ENCODE results near the gene NUDT22. TPM values are rescaled to one million over a fixed set of nuclear protein-coding genes. Genes with fewer than 3 reads are reported as not detected.

Gene NUDT22
- total and polyA plus RNA-seq, 2 experiments from 2014 or later: 33.9 to 67.0 TPM

GRCh38 chr11:64234647-64235379, 8.7 kb downstream of the NUDT22 start:
- Histone ChIP-seq H4K20me1 (replicated peaks; ENCODE audit: insufficient read depth) (no peaks in the 10 kb centered on the region), H3K27me3 (ENCODE audit: insufficient read depth) (peaks cover 23% of the 10 kb centered on the region; the same call in 1 of the 2 replicates), H3K27ac (ENCODE audit: low read depth) (no peak overlapping the region), H3K36me3 (ENCODE audit: insufficient read depth) (no peaks in the 10 kb centered on the region), H3F3A (replicated peaks; ENCODE audit: low read depth) (peaks cover 21% of the 10 kb centered on the region), H3K4me2 (peak overlapping the region; percentile 92), H3K9me2 (ENCODE audit: insufficient read depth) (no peaks in the 10 kb centered on the region), H3K79me2 (replicated peaks; ENCODE audit: insufficient read depth) (peaks cover 4% of the 10 kb centered on the region; the same call in 1 of the 2 replicates), H2AFZ (peak overlapping the region; percentile 63), H3K4me3 (peak overlapping the region; percentile 77), H3K4me1 (ENCODE audit: insufficient read depth) (peaks cover 17% of the 10 kb centered on the region; the same call in 1 of the 2 replicates)
- H3K36me3 Mint-ChIP-seq (ENCODE audit: low read depth): peaks cover 11% of the 10 kb centered on the region
- ATAC-seq (peak; percentile 19), DNase-seq (ENCODE audit: low spot score) (peak; percentile 70)
- H3K4me1 Mint-ChIP-seq: peaks cover 21% of the 10 kb centered on the region
- H3K27me3 Mint-ChIP-seq (ENCODE audit: insufficient read depth, low read depth, poor library complexity): peaks cover 27% of the 10 kb centered on the region
- H3K4me3 Mint-ChIP-seq: peak overlapping the region; percentile 83
- TF ChIP-seq ZNF331 (CRISPR knock-in tag; IDR thresholded peaks at IDR 0.05; ENCODE audit: low read depth): no peak
- TF ChIP-seq POLR2AphosphoS5 (IDR thresholded peaks at IDR 0.05; ENCODE audit: low read depth): peak; percentile 29; the same call in 1 of the 2 replicates
- no peaks in the 10 kb centered on the region for H3K9me3 Mint-ChIP-seq
- H3K27ac Mint-ChIP-seq: no peak overlapping the region

DNA sequence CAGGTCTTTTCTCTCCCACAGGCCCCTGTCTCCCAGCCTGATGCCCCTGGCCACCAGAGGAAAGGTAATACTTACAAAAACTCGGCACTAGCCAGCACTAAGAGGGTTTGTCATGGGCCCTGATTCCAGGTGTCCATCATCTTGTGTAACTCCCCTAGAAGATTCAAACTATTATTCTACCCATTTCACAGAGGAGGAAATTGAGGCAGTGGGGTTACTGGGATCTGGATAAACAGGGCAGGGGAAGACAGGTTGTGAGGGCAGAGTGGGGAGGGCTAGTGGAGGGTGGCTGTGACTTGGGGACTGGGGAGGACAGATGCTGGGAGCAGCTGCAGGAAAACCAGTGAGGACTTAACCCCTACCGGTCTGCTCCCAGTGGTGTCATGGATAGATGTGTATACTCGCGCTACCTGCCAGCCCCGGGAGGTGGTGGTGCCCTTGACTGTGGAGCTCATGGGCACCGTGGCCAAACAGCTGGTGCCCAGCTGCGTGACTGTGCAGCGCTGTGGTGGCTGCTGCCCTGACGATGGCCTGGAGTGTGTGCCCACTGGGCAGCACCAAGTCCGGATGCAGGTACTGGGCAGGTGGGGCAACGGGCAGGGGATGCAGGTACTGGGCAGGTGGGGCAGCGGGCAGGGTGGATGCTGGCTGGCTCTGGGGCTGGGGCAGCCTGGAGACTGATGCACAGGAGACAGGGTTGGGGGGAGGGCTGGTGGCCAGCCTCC, 9.5 kb downstream of the NUDT22 start:
- peak overlapping the region; percentile 77 for H3K4me3 ChIP-seq
- Mint-ChIP-seq H3K36me3 (ENCODE audit: low read depth) (peaks cover 11% of the 10 kb centered on the region), H3K27ac (no peak overlapping the region), H3K27me3 (ENCODE audit: insufficient read depth, low read depth, poor library complexity) (peaks cover 32% of the 10 kb centered on the region), H3K4me3 (peak overlapping the region; percentile 83), H3K9me3 (no peaks in the 10 kb centered on the region), H3K4me1 (peaks cover 26% of the 10 kb centered on the region)
- no peaks in the 10 kb centered on the region for H3K9me2 ChIP-seq (ENCODE audit: insufficient read depth)
- peak overlapping the region; percentile 92 for H3K4me2 ChIP-seq
- H2AFZ ChIP-seq: peak overlapping the region; percentile 63; the same call in 1 of the 2 replicates
- no peaks in the 10 kb centered on the region for H3K36me3 ChIP-seq (ENCODE audit: insufficient read depth)
- peaks cover 23% of the 10 kb centered on the region; the same call in 1 of the 2 replicates for H3K27me3 ChIP-seq (ENCODE audit: insufficient read depth)
- H3K79me2 ChIP-seq (replicated peaks; ENCODE audit: insufficient read depth): peaks cover 4% of the 10 kb centered on the region; the same call in 1 of the 2 replicates
- H3K27ac ChIP-seq (ENCODE audit: low read depth): no peak overlapping the region
- no peaks in the 10 kb centered on the region for H4K20me1 ChIP-seq (replicated peaks; ENCODE audit: insufficient read depth)
- DNase-seq (ENCODE audit: low spot score) (no peak), ATAC-seq (no peak)
- peaks cover 27% of the 10 kb centered on the region for H3F3A ChIP-seq (replicated peaks; ENCODE audit: low read depth)
- peaks cover 22% of the 10 kb centered on the region; the same call in 1 of the 2 replicates for H3K4me1 ChIP-seq (ENCODE audit: insufficient read depth)
- no peak for TF ChIP-seq ZNF331 (CRISPR knock-in tag; IDR thresholded peaks at IDR 0.05; ENCODE audit: low read depth)
- TF ChIP-seq, protein P1, sequence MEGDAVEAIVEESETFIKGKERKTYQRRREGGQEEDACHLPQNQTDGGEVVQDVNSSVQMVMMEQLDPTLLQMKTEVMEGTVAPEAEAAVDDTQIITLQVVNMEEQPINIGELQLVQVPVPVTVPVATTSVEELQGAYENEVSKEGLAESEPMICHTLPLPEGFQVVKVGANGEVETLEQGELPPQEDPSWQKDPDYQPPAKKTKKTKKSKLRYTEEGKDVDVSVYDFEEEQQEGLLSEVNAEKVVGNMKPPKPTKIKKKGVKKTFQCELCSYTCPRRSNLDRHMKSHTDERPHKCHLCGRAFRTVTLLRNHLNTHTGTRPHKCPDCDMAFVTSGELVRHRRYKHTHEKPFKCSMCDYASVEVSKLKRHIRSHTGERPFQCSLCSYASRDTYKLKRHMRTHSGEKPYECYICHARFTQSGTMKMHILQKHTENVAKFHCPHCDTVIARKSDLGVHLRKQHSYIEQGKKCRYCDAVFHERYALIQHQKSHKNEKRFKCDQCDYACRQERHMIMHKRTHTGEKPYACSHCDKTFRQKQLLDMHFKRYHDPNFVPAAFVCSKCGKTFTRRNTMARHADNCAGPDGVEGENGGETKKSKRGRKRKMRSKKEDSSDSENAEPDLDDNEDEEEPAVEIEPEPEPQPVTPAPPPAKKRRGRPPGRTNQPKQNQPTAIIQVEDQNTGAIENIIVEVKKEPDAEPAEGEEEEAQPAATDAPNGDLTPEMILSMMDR (conservative IDR thresholded peaks at IDR 0.05; ENCODE audit: low read depth in 2 of 2): no peak
- TF ChIP-seq, protein P2, sequence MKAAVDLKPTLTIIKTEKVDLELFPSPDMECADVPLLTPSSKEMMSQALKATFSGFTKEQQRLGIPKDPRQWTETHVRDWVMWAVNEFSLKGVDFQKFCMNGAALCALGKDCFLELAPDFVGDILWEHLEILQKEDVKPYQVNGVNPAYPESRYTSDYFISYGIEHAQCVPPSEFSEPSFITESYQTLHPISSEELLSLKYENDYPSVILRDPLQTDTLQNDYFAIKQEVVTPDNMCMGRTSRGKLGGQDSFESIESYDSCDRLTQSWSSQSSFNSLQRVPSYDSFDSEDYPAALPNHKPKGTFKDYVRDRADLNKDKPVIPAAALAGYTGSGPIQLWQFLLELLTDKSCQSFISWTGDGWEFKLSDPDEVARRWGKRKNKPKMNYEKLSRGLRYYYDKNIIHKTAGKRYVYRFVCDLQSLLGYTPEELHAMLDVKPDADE (IDR thresholded peaks at IDR 0.05): no peak
- no peak for TF ChIP-seq STAT1 (IDR thresholded peaks at IDR 0.05; ENCODE audit: unreplicated experiment)
- TF ChIP-seq, protein P3, sequence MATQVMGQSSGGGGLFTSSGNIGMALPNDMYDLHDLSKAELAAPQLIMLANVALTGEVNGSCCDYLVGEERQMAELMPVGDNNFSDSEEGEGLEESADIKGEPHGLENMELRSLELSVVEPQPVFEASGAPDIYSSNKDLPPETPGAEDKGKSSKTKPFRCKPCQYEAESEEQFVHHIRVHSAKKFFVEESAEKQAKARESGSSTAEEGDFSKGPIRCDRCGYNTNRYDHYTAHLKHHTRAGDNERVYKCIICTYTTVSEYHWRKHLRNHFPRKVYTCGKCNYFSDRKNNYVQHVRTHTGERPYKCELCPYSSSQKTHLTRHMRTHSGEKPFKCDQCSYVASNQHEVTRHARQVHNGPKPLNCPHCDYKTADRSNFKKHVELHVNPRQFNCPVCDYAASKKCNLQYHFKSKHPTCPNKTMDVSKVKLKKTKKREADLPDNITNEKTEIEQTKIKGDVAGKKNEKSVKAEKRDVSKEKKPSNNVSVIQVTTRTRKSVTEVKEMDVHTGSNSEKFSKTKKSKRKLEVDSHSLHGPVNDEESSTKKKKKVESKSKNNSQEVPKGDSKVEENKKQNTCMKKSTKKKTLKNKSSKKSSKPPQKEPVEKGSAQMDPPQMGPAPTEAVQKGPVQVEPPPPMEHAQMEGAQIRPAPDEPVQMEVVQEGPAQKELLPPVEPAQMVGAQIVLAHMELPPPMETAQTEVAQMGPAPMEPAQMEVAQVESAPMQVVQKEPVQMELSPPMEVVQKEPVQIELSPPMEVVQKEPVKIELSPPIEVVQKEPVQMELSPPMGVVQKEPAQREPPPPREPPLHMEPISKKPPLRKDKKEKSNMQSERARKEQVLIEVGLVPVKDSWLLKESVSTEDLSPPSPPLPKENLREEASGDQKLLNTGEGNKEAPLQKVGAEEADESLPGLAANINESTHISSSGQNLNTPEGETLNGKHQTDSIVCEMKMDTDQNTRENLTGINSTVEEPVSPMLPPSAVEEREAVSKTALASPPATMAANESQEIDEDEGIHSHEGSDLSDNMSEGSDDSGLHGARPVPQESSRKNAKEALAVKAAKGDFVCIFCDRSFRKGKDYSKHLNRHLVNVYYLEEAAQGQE (IDR thresholded peaks at IDR 0.05; ENCODE audit: unreplicated experiment): no peak
- no peak for TF ChIP-seq EZH2phosphoT487 (IDR thresholded peaks at IDR 0.05; ENCODE audit: unreplicated experiment)
- TF ChIP-seq NANOG (IDR thresholded peaks at IDR 0.05; ENCODE audit: borderline replicate concordance): no peak
- TF ChIP-seq ZNF114 (CRISPR knock-in tag; IDR thresholded peaks at IDR 0.05): no peak
- TF ChIP-seq JUNB (IDR thresholded peaks at IDR 0.05; ENCODE audit: unreplicated experiment): no peak
- no peak for TF ChIP-seq POLR2AphosphoS5 (IDR thresholded peaks at IDR 0.05; ENCODE audit: low read depth)

Measured in GM23338 (cell line).